HEK293 (cell line): ENCODE results near the gene PLEK2.
"Not testable (repeated sequence)": the region's sequence is repeated elsewhere in the genome, so short reads cannot be mapped to it uniquely, and the experiment has no call there.

Experiments
- CTCF ChIA-PET: fragments of 350-600 bp; formaldehyde crosslinking; extraction: SDS; loops from one replicate; lab custom pipeline; 2021; ENCODE audit warnings: antibody characterized with exemption; lab: Yijun Ruan, JAX
- POLR2A ChIA-PET: fragments of 300-600 bp; formaldehyde crosslinking; extraction: SDS; loops from one replicate; lab custom pipeline; 2020; ENCODE audit warnings: antibody characterized with exemption, inconsistent platforms; lab: Yijun Ruan, JAX
- H3K27ac ChIP-seq: fragments of 200-500 bp; sonication (Bioruptor generic); 2 replicates; pipeline ENCODE4 v1.5.1; 2014; ENCODE audit warnings: low read depth, low read length, control low read depth, inconsistent platforms; ENCODE audit errors: extremely low read depth
- H3K36me3 ChIP-seq, 2 experiments: fragments of 200-500 bp in 1 of 2; sonication (Bioruptor generic) in 1 of 2; 1 replicate in 1 of 2; 2 replicates in 1 of 2; pipeline ENCODE4 v1.5.1; 2014 to 2017; ENCODE audit warnings: inconsistent platforms in 2 of 2, low read length in 2 of 2; ENCODE audit not compliant: control insufficient read depth in 2 of 2, insufficient read depth in 1 of 2
- H3K4me1 ChIP-seq: fragments of 200-500 bp; sonication (Bioruptor generic); 2 replicates; pipeline ENCODE4 v1.5.1; 2014; ENCODE audit warnings: mild to moderate bottlenecking, low read length, inconsistent platforms; ENCODE audit not compliant: control insufficient read depth, insufficient read depth
- H3K4me3 ChIP-seq: 2 replicates; pipeline ENCODE4 v1.5.1; 2011; ENCODE audit warnings: low read depth, mild to moderate bottlenecking, control low read depth, low read length, moderate library complexity
- H3K9me3 ChIP-seq: fragments of 200-500 bp; sonication (Bioruptor generic); 2 replicates; pipeline ENCODE4 v1.5.1; 2014; ENCODE audit warnings: low read depth, low read length, inconsistent platforms; ENCODE audit not compliant: control insufficient read depth, insufficient read depth
- BCL11B ChIP-seq: fragments of 450-650 bp; formaldehyde crosslinking; IDR thresholded peaks from 2 replicates; pipeline ENCODE4 v1.5.1; 2016; ENCODE audit warnings: low read depth, missing biosample characterization, missing genetic modification characterization
- EGR2 ChIP-seq: fragments of 450-650 bp; formaldehyde crosslinking; IDR thresholded peaks from 2 replicates; pipeline ENCODE4 v1.5.1; 2016; ENCODE audit warnings: low read depth, missing biosample characterization, missing genetic modification characterization
- GLIS1 ChIP-seq: fragments of 450-650 bp; formaldehyde crosslinking; IDR thresholded peaks from 2 replicates; pipeline ENCODE4 v1.5.1; 2016; ENCODE audit warnings: missing biosample characterization, missing genetic modification characterization
- MEIS1 ChIP-seq: sonication (generic); formaldehyde crosslinking; IDR thresholded peaks from 2 replicates; pipeline ENCODE4 v1.8.1; 2022; ENCODE audit warnings: missing genetic modification reagents, mild to moderate bottlenecking, borderline replicate concordance
- MZF1 ChIP-seq: fragments of 450-650 bp; formaldehyde crosslinking; IDR thresholded peaks from 2 replicates; pipeline ENCODE4 v1.5.1; 2017; ENCODE audit warnings: missing biosample characterization, missing genetic modification characterization, borderline replicate concordance
- SP2 ChIP-seq: fragments of 450-650 bp; formaldehyde crosslinking; IDR thresholded peaks from 2 replicates; pipeline ENCODE4 v1.5.1; 2016; ENCODE audit warnings: missing biosample characterization, missing genetic modification characterization
- WT1 ChIP-seq: fragments of 450-650 bp; formaldehyde crosslinking; IDR thresholded peaks from 2 replicates; pipeline ENCODE4 v1.5.1; 2016; ENCODE audit warnings: missing biosample characterization, missing genetic modification characterization
- ZBTB1 ChIP-seq: fragments of 450-650 bp; formaldehyde crosslinking; IDR thresholded peaks from 2 replicates; pipeline ENCODE4 v1.5.1; 2016; ENCODE audit warnings: missing biosample characterization, missing genetic modification characterization
- ZFP69B ChIP-seq: fragments of 450-650 bp; formaldehyde crosslinking; IDR thresholded peaks from 2 replicates; pipeline ENCODE4 v1.5.1; 2016; ENCODE audit warnings: missing biosample characterization, missing genetic modification characterization
- ZNF132 ChIP-seq: fragments of 450-650 bp; formaldehyde crosslinking; IDR thresholded peaks from 2 replicates; pipeline ENCODE4 v1.5.1; 2017; ENCODE audit warnings: missing biosample characterization, missing genetic modification characterization, borderline replicate concordance
- ZNF175 ChIP-seq: fragments of 450-650 bp; formaldehyde crosslinking; IDR thresholded peaks from 2 replicates; pipeline ENCODE4 v1.5.1; 2016; ENCODE audit warnings: missing biosample characterization, missing genetic modification characterization
- ZNF311 ChIP-seq: fragments of 450-650 bp; formaldehyde crosslinking; IDR thresholded peaks from 2 replicates; pipeline ENCODE4 v1.5.1; 2017; ENCODE audit warnings: missing biosample characterization, missing genetic modification characterization, borderline replicate concordance
- ZNF362 ChIP-seq: fragments of 450-650 bp; formaldehyde crosslinking; IDR thresholded peaks from 2 replicates; pipeline ENCODE4 v1.5.1; 2016; ENCODE audit warnings: missing biosample characterization, missing genetic modification characterization
- ZNF514 ChIP-seq: fragments of 450-650 bp; formaldehyde crosslinking; IDR thresholded peaks from 2 replicates; pipeline ENCODE4 v1.5.1; 2016; ENCODE audit warnings: missing biosample characterization, missing genetic modification characterization
- ZNF596 ChIP-seq: fragments of 450-650 bp; IDR thresholded peaks from 2 replicates; pipeline ENCODE4 v1.5.0; 2018; ENCODE audit warnings: missing biosample characterization, mild to moderate bottlenecking, missing genetic modification characterization, moderate library complexity
- ZNF629 ChIP-seq: fragments of 450-650 bp; formaldehyde crosslinking; IDR thresholded peaks from 2 replicates; pipeline ENCODE4 v1.5.1; 2017; ENCODE audit warnings: missing biosample characterization, missing genetic modification characterization
- ZNF677 ChIP-seq: fragments of 450-650 bp; IDR thresholded peaks from 2 replicates; pipeline ENCODE4 v1.5.0; 2018; ENCODE audit warnings: missing biosample characterization, mild to moderate bottlenecking, missing genetic modification characterization, moderate library complexity
- ZNF707 ChIP-seq: fragments of 450-650 bp; formaldehyde crosslinking; IDR thresholded peaks from 2 replicates; pipeline ENCODE4 v1.5.1; 2016; ENCODE audit warnings: missing biosample characterization, missing genetic modification characterization
- ZNF768 ChIP-seq: fragments of 450-650 bp; formaldehyde crosslinking; IDR thresholded peaks from 2 replicates; pipeline ENCODE4 v1.5.1; 2018; ENCODE audit warnings: missing biosample characterization, mild to moderate bottlenecking, missing genetic modification characterization
- ZNF785 ChIP-seq: fragments of 450-650 bp; formaldehyde crosslinking; IDR thresholded peaks from 2 replicates; pipeline ENCODE4 v1.5.1; 2016; ENCODE audit warnings: missing biosample characterization, missing genetic modification characterization
- ZXDB ChIP-seq: fragments of 450-650 bp; formaldehyde crosslinking; IDR thresholded peaks from 2 replicates; pipeline ENCODE4 v1.5.1; 2016; ENCODE audit warnings: missing biosample characterization, missing genetic modification characterization
- TF ChIP-seq, protein P1 (sequence below): fragments of 450-650 bp; formaldehyde crosslinking; conservative IDR thresholded peaks from 2 replicates; pipeline ENCODE4 v1.5.1; 2016; ENCODE audit warnings: low read depth, missing biosample characterization, missing genetic modification characterization
- TF ChIP-seq, protein P2 (sequence below): fragments of 450-650 bp; formaldehyde crosslinking; IDR thresholded peaks from 2 replicates; pipeline ENCODE4 v1.5.1; 2016; ENCODE audit warnings: missing biosample characterization, missing genetic modification characterization, borderline replicate concordance

The PLEK2 gene

DNA sequence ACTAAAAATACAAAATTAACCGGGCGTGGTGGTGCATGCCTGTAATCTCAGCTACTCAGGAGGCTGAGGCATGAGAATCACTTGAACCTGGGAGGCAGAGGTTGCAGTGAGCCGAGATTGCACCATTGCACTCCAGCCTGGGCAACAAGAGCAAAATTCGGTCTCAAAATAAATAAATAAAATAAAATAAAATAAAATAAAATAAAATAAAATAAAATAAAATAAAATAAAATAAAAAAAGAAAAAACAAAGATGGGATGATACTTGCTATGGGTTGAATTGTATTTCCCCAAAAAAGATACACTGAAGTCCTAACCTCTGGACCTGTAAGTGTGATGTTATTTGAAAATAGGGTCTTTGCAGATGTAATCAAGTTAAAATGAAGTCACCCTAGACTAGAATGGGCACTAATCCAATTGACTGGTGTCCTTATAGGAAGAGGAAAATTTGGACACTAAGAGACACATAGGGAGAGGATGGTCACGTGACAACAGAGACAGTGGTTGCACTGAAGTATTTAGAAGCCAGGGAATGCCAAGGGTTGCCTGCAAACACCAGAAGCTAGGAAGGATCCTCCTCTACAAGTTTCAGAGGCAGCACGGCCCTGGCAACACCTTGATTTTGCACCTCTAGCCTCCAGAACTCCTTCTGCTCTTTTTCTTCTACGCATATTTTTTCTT lies 3.7 kb downstream of the PLEK2 start:
- POLR2A ChIA-PET, H3K27ac ChIP-seq, H3K4me1 ChIP-seq, H3K36me3 ChIP-seq, H3K4me3 ChIP-seq, H3K9me3 ChIP-seq: not testable (repeated sequence)
- CTCF ChIA-PET: interaction anchor here (0.6 to 0.7 kb wide), 2 partner anchors 113 to 391 kb away, joined by 3 read pairs; no protein-coding TSS in a partner anchor

DNA sequence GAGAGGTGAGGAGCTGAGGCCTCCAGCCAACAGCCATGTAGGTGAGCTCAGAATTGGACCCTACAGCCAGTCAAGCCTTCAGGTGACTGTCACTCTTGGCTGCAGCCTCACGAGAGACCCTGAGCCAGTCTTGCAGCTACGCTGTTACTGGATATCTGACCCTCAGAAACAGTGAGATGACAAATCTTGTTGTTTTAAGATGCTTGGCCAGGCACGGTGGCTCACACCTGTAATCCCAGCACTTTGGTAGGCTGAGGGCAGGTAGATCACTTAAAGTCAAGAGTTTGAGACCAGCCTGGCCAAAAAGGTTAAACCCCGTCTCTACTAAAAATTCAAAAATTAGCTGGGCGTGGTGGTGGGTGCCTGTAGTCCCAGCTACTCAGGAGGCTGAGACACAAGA lies 6.2 kb downstream of the PLEK2 start:
- ChIA-PET CTCF (no interaction called here), POLR2A (interaction anchor here (0.7 kb wide), 1 partner anchor 1388 kb away, joined by 3 read pairs; no protein-coding TSS in a partner anchor)

GRCh38 chr14:67400434-67400833 lies 11.5 kb downstream of the PLEK2 start:
- ChIA-PET POLR2A (no interaction called here), CTCF (interaction anchor here (0.6 to 1.6 kb wide), 2 partner anchors 24 to 238 kb away, joined by 4 to 5 read pairs; no protein-coding TSS in a partner anchor)
- H3K4me1 ChIP-seq: no peaks in the 10 kb centered on the region
- TF ChIP-seq EGR2 (tag by site-specific recombination): peak; percentile 13; the same call in 1 of the 2 replicates
- peak; percentile 67 for TF ChIP-seq WT1 (tag by site-specific recombination)
- TF ChIP-seq ZNF677 (tag by site-specific recombination): no peak
- H3K4me3 ChIP-seq: no peak overlapping the region
- no peaks in the 10 kb centered on the region for H3K36me3 ChIP-seq
- H3K27ac ChIP-seq: no peak overlapping the region
- H3K9me3 ChIP-seq: no peaks in the 10 kb centered on the region

More for the DNA sequence above, 6.2 kb downstream of the PLEK2 start:
- no peaks in the 10 kb centered on the region for H3K9me3 ChIP-seq
- H3K4me3 ChIP-seq: no peak overlapping the region
- no peak overlapping the region for H3K27ac ChIP-seq
- H3K4me1 ChIP-seq: no peaks in the 10 kb centered on the region
- TF ChIP-seq ZBTB1 (tag by site-specific recombination) (no peak), ZNF132 (tag by site-specific recombination) (no peak), ZNF362 (tag by site-specific recombination) (no peak), ZNF707 (no peak), ZNF311 (tag by site-specific recombination) (no peak), ZNF785 (tag by site-specific recombination) (no peak), GLIS1 (tag by site-specific recombination) (no peak)
- TF ChIP-seq, protein P1, sequence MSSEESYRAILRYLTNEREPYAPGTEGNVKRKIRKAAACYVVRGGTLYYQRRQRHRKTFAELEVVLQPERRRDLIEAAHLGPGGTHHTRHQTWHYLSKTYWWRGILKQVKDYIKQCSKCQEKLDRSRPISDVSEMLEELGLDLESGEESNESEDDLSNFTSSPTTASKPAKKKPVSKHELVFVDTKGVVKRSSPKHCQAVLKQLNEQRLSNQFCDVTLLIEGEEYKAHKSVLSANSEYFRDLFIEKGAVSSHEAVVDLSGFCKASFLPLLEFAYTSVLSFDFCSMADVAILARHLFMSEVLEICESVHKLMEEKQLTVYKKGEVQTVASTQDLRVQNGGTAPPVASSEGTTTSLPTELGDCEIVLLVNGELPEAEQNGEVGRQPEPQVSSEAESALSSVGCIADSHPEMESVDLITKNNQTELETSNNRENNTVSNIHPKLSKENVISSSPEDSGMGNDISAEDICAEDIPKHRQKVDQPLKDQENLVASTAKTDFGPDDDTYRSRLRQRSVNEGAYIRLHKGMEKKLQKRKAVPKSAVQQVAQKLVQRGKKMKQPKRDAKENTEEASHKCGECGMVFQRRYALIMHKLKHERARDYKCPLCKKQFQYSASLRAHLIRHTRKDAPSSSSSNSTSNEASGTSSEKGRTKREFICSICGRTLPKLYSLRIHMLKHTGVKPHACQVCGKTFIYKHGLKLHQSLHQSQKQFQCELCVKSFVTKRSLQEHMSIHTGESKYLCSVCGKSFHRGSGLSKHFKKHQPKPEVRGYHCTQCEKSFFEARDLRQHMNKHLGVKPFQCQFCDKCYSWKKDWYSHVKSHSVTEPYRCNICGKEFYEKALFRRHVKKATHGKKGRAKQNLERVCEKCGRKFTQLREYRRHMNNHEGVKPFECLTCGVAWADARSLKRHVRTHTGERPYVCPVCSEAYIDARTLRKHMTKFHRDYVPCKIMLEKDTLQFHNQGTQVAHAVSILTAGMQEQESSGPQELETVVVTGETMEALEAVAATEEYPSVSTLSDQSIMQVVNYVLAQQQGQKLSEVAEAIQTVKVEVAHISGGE (tag by site-specific recombination): no peak
- H3K36me3 ChIP-seq: no peaks in the 10 kb centered on the region

GRCh38 chr14:67397536-67397935 lies 14.4 kb downstream of the PLEK2 start:
- CTCF ChIA-PET: interaction anchor here (0.6 kb wide), 2 partner anchors 141 to 247 kb away, joined by 3 to 5 read pairs; no protein-coding TSS in a partner anchor
- TF ChIP-seq ZFP69B (tag by site-specific recombination): no peak
- no peak for TF ChIP-seq ZNF514
- TF ChIP-seq ZXDB (tag by site-specific recombination): no peak
- no peak for TF ChIP-seq SP2 (tag by site-specific recombination)
- TF ChIP-seq, protein P2, sequence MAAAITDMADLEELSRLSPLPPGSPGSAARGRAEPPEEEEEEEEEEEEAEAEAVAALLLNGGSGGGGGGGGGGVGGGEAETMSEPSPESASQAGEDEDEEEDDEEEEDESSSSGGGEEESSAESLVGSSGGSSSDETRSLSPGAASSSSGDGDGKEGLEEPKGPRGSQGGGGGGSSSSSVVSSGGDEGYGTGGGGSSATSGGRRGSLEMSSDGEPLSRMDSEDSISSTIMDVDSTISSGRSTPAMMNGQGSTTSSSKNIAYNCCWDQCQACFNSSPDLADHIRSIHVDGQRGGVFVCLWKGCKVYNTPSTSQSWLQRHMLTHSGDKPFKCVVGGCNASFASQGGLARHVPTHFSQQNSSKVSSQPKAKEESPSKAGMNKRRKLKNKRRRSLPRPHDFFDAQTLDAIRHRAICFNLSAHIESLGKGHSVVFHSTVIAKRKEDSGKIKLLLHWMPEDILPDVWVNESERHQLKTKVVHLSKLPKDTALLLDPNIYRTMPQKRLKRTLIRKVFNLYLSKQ: no peak
- TF ChIP-seq ZNF175 (tag by site-specific recombination): no peak
- no peak for TF ChIP-seq ZNF629 (tag by site-specific recombination)
- TF ChIP-seq ZNF768 (tag by site-specific recombination): no peak
- TF ChIP-seq BCL11B (tag by site-specific recombination): no peak
- no peak for TF ChIP-seq MEIS1 (CRISPR knock-in tag)
- TF ChIP-seq ZNF596 (tag by site-specific recombination): no peak
- TF ChIP-seq MZF1 (tag by site-specific recombination): no peak

More at GRCh38 chr14:67397536-67397935, 14.4 kb downstream of the PLEK2 start:
- H3K4me1 ChIP-seq: no peaks in the 10 kb centered on the region
- H3K4me3 ChIP-seq: no peak overlapping the region
- H3K9me3 ChIP-seq: no peaks in the 10 kb centered on the region
- no peak overlapping the region for H3K27ac ChIP-seq
- POLR2A ChIA-PET: no interaction called here
- no peaks in the 10 kb centered on the region for H3K36me3 ChIP-seq
